BLaER1 treated with 17β-estradiol and CSF1 and Interleukin-3, amounts not matched to agents 10 nM and 100 nM (cell line): Measurements from ENCODE around the gene RGS3.
A peak's percentile ranks its signal among the peaks of the same experiment; 100 is the strongest.

Source experiments
- H3K27ac ChIP-seq, 11 experiments: shearing (Covaris generic); formaldehyde crosslinking; 2 replicates each; pipeline ENCODE4 v1.8.1; 2022
- H3K27me3 ChIP-seq, 11 experiments: shearing (Covaris generic); formaldehyde crosslinking; 2 replicates each; pipeline ENCODE4 v1.8.1; 2022
- H3K36me3 ChIP-seq, 11 experiments: shearing (Covaris generic); formaldehyde crosslinking; 2 replicates each; pipeline ENCODE4 v1.8.1; 2022
- H3K4me1 ChIP-seq, 10 experiments: shearing (Covaris generic); formaldehyde crosslinking; 2 replicates each; pipeline ENCODE4 v1.8.1; 2022
- H3K4me2 ChIP-seq, 11 experiments: shearing (Covaris generic); formaldehyde crosslinking; 2 replicates each; pipeline ENCODE4 v1.8.1; 2022
- H3K4me3 ChIP-seq, 10 experiments: shearing (Covaris generic); formaldehyde crosslinking; 2 replicates each; pipeline ENCODE4 v1.8.1; 2022
- H3K9ac ChIP-seq, 11 experiments: shearing (Covaris generic); formaldehyde crosslinking; 2 replicates each; pipeline ENCODE4 v1.8.1; 2022
- H3K9me3 ChIP-seq, 11 experiments: shearing (Covaris generic); formaldehyde crosslinking; replicated peaks in 1 of 11; 2 replicates each; pipeline ENCODE4 v1.8.1; 2022
- H4K20me1 ChIP-seq, 11 experiments: shearing (Covaris generic); formaldehyde crosslinking; 2 replicates each; pipeline ENCODE4 v1.8.1; 2022
- Cebpa-rat ChIP-seq, 11 experiments: shearing (Covaris generic); IDR thresholded peaks; 2 replicates each; pipeline ENCODE4 v1.8.1; 2022

RGS3 gene

GRCh38 chr9:113492343-113493202, 29.0 kb downstream of the RGS3 start:
- no peaks in the 10 kb centered on the region for H4K20me1 ChIP-seq
- peak overlapping the region in 5 of 11 experiments; percentile 4 to 42 (median 18); a peak in 7 of 22 replicates for H3K4me2 ChIP-seq
- peaks cover 11 to 27% (median 14%) of the 10 kb centered on the region in 10 experiments for H3K4me1 ChIP-seq
- H3K27ac ChIP-seq, result no peak overlapping the region
- TF ChIP-seq Cebpa-rat (IDR thresholded peaks at IDR 0.05), result no peak
- no peaks in the 10 kb centered on the region for H3K27me3 ChIP-seq
- H3K9ac ChIP-seq, result no peak overlapping the region
- H3K4me3 ChIP-seq, result no peak overlapping the region
- H3K9me3 ChIP-seq, result no peaks in the 10 kb centered on the region
- H3K36me3 ChIP-seq, result no peaks in the 10 kb centered on the region

- no peaks in the 10 kb centered on the region for H3K27me3 ChIP-seq
- H3K9me3 ChIP-seq, result no peaks in the 10 kb centered on the region
- H3K9ac ChIP-seq, result no peak overlapping the region
- H3K27ac ChIP-seq, result no peak overlapping the region
- H3K4me2 ChIP-seq, result peak overlapping the region in 5 of 11 experiments; percentile 4 to 42 (median 18); a peak in 5 of 22 replicates
- peaks cover 11 to 27% (median 14%) of the 10 kb centered on the region in 10 experiments for H3K4me1 ChIP-seq
- H4K20me1 ChIP-seq, result no peaks in the 10 kb centered on the region
- no peaks in the 10 kb centered on the region for H3K36me3 ChIP-seq
- no peak for TF ChIP-seq Cebpa-rat (IDR thresholded peaks at IDR 0.05)
- H3K4me3 ChIP-seq, result no peak overlapping the region
Observed at GRCh38 chr9:113493203-113493520, 29.6 kb downstream of the RGS3 start.

GRCh38 chr9:113495526-113495925, 32.0 kb downstream of the RGS3 start:
- H3K36me3 ChIP-seq, result no peaks in the 10 kb centered on the region
- no peak overlapping the region for H3K4me3 ChIP-seq
- H3K4me1 ChIP-seq, result peaks cover 11 to 27% (median 14%) of the 10 kb centered on the region in 10 experiments
- H3K27ac ChIP-seq, result no peak overlapping the region
- no peaks in the 10 kb centered on the region for H3K27me3 ChIP-seq
- H4K20me1 ChIP-seq, result no peaks in the 10 kb centered on the region
- TF ChIP-seq Cebpa-rat (IDR thresholded peaks at IDR 0.05), result no peak
- no peak overlapping the region for H3K9ac ChIP-seq
- no peaks in the 10 kb centered on the region for H3K9me3 ChIP-seq
- peak overlapping the region in 8 of 11 experiments; percentile 29 to 71 (median 52); a peak in 15 of 22 replicates for H3K4me2 ChIP-seq

- peaks cover 11 to 22% (median 14%) of the 10 kb centered on the region in 10 experiments for H3K4me1 ChIP-seq
- H3K9me3 ChIP-seq, result no peaks in the 10 kb centered on the region
- H3K4me2 ChIP-seq, result no peak overlapping the region
- H3K27ac ChIP-seq, result no peak overlapping the region
- H3K36me3 ChIP-seq, result no peaks in the 10 kb centered on the region
- H3K4me3 ChIP-seq, result no peak overlapping the region
- H3K27me3 ChIP-seq, result no peaks in the 10 kb centered on the region
- H3K9ac ChIP-seq, result no peak overlapping the region
- no peak for TF ChIP-seq Cebpa-rat (IDR thresholded peaks at IDR 0.05)
- no peaks in the 10 kb centered on the region for H4K20me1 ChIP-seq
Observed at GRCh38 chr9:113497051-113497450, 33.5 kb downstream of the RGS3 start.

GRCh38 chr9:113499153-113499875, 35.8 kb downstream of the RGS3 start:
- H3K27ac ChIP-seq, result no peak overlapping the region
- H3K9me3 ChIP-seq, result no peaks in the 10 kb centered on the region
- H3K36me3 ChIP-seq, result no peaks in the 10 kb centered on the region
- peak in 1 of 11 experiments; percentile 49; a peak in 1 of 22 replicates for TF ChIP-seq Cebpa-rat (IDR thresholded peaks at IDR 0.05)
- H3K4me2 ChIP-seq, result no peak overlapping the region
- H3K4me3 ChIP-seq, result no peak overlapping the region
- H3K27me3 ChIP-seq, result no peaks in the 10 kb centered on the region
- no peak overlapping the region for H3K9ac ChIP-seq
- peaks cover 5 to 19% (median 15%) of the 10 kb centered on the region in 10 experiments; a peak in 15 of 20 replicates for H3K4me1 ChIP-seq
- no peaks in the 10 kb centered on the region for H4K20me1 ChIP-seq

GRCh38 chr9:113499876-113500497, 36.5 kb downstream of the RGS3 start:
- no peak overlapping the region for H3K4me2 ChIP-seq
- no peaks in the 10 kb centered on the region for H3K36me3 ChIP-seq
- H3K4me1 ChIP-seq, result peaks cover 5 to 19% (median 14%) of the 10 kb centered on the region in 10 experiments; a peak in 15 of 20 replicates
- H3K27me3 ChIP-seq, result no peaks in the 10 kb centered on the region
- no peaks in the 10 kb centered on the region; a peak in 1 of 22 replicates for H4K20me1 ChIP-seq
- no peak overlapping the region for H3K9ac ChIP-seq
- H3K4me3 ChIP-seq, result no peak overlapping the region
- no peaks in the 10 kb centered on the region for H3K9me3 ChIP-seq
- no peak overlapping the region for H3K27ac ChIP-seq
- no peak for TF ChIP-seq Cebpa-rat (IDR thresholded peaks at IDR 0.05)

- Histone ChIP-seq H3K4me2 (no peak overlapping the region), H3K27me3 (no peaks in the 10 kb centered on the region), H3K27ac (no peak overlapping the region), H3K4me3 (no peak overlapping the region), H3K36me3 (no peaks in the 10 kb centered on the region), H4K20me1 (no peaks in the 10 kb centered on the region; a peak in 1 of 22 replicates), H3K9me3 (no peaks in the 10 kb centered on the region), H3K4me1 (peaks cover under 1 to 14% (median 8%) of the 10 kb centered on the region in 10 experiments; a peak in 13 of 20 replicates), H3K9ac (no peak overlapping the region)
- no peak for TF ChIP-seq Cebpa-rat (IDR thresholded peaks at IDR 0.05)
Observed at GRCh38 chr9:113501129-113501686, 37.7 kb downstream of the RGS3 start.

- Histone ChIP-seq H3K36me3 (no peaks in the 10 kb centered on the region), H3K9ac (no peak overlapping the region), H3K4me1 (peaks cover 0 to 14% (median 8%) of the 10 kb centered on the region in 10 experiments; a peak in 6 of 20 replicates), H4K20me1 (no peaks in the 10 kb centered on the region; a peak in 1 of 22 replicates), H3K27ac (no peak overlapping the region), H3K4me3 (no peak overlapping the region), H3K9me3 (no peaks in the 10 kb centered on the region), H3K27me3 (no peaks in the 10 kb centered on the region), H3K4me2 (no peak overlapping the region)
- no peak for TF ChIP-seq Cebpa-rat (IDR thresholded peaks at IDR 0.05)
Observed at GRCh38 chr9:113501852-113502251, 38.3 kb downstream of the RGS3 start.
